Measurements from ENCODE around the gene WDR86. TPM values are rescaled to one million over a fixed set of nuclear protein-coding genes. Genes with fewer than 3 reads are reported as not detected.

WDR86 gene
- total RNA-seq, 1 experiment from 2014 or later, result not detected

- TF ChIP-seq, protein P1, sequence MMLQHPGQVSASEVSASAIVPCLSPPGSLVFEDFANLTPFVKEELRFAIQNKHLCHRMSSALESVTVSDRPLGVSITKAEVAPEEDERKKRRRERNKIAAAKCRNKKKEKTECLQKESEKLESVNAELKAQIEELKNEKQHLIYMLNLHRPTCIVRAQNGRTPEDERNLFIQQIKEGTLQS (IDR thresholded peaks at IDR 0.05), result no peak
- no peak for TF ChIP-seq CBX3 (IDR thresholded peaks at IDR 0.05; ENCODE audit: low read depth)
- TF ChIP-seq, protein P2, sequence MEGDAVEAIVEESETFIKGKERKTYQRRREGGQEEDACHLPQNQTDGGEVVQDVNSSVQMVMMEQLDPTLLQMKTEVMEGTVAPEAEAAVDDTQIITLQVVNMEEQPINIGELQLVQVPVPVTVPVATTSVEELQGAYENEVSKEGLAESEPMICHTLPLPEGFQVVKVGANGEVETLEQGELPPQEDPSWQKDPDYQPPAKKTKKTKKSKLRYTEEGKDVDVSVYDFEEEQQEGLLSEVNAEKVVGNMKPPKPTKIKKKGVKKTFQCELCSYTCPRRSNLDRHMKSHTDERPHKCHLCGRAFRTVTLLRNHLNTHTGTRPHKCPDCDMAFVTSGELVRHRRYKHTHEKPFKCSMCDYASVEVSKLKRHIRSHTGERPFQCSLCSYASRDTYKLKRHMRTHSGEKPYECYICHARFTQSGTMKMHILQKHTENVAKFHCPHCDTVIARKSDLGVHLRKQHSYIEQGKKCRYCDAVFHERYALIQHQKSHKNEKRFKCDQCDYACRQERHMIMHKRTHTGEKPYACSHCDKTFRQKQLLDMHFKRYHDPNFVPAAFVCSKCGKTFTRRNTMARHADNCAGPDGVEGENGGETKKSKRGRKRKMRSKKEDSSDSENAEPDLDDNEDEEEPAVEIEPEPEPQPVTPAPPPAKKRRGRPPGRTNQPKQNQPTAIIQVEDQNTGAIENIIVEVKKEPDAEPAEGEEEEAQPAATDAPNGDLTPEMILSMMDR (IDR thresholded peaks at IDR 0.05 in 2 of 3, conservative IDR thresholded peaks at IDR 0.05 in 1 of 3; ENCODE audit: borderline replicate concordance in 1 of 3, insufficient read depth in 1 of 3, low read depth in 2 of 3, low read length in 2 of 3), result no peak
- TF ChIP-seq, protein P3, sequence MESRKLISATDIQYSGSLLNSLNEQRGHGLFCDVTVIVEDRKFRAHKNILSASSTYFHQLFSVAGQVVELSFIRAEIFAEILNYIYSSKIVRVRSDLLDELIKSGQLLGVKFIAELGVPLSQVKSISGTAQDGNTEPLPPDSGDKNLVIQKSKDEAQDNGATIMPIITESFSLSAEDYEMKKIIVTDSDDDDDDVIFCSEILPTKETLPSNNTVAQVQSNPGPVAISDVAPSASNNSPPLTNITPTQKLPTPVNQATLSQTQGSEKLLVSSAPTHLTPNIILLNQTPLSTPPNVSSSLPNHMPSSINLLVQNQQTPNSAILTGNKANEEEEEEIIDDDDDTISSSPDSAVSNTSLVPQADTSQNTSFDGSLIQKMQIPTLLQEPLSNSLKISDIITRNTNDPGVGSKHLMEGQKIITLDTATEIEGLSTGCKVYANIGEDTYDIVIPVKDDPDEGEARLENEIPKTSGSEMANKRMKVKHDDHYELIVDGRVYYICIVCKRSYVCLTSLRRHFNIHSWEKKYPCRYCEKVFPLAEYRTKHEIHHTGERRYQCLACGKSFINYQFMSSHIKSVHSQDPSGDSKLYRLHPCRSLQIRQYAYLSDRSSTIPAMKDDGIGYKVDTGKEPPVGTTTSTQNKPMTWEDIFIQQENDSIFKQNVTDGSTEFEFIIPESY (IDR thresholded peaks at IDR 0.05; ENCODE audit: extremely low read depth, insufficient replicate concordance, low read length), result no peak
- TF ChIP-seq YY1 (IDR thresholded peaks at IDR 0.05; ENCODE audit: extremely low read depth, insufficient replicate concordance, low read depth, low read length), result no peak
- TF ChIP-seq POLR2A (IDR thresholded peaks at IDR 0.05; ENCODE audit: borderline replicate concordance, extremely low read depth, insufficient read depth, insufficient read length), result no peak
- TF ChIP-seq ZFX (IDR thresholded peaks at IDR 0.05), result no peak
- no peak for TF ChIP-seq TCF7L2 (IDR thresholded peaks at IDR 0.05; ENCODE audit: borderline replicate concordance, extremely low read depth, insufficient read depth, insufficient read length)
- no peak for TF ChIP-seq POLR2AphosphoS5 (IDR thresholded peaks at IDR 0.05; ENCODE audit: low read depth, low read length)
- no peak for TF ChIP-seq EZH2 (IDR thresholded peaks at IDR 0.05)
- no peak for TF ChIP-seq CEBPB (IDR thresholded peaks at IDR 0.05; ENCODE audit: low read depth)
- no peak overlapping the region for H3K4me3 ChIP-seq (replicated peaks in 1 of 2; ENCODE audit: low read depth in 1 of 2, low read length in 2 of 2)
- BruUV-seq (replicated peaks), result no TSS peak
- no peak overlapping the region for H3K27ac ChIP-seq (ENCODE audit: low read depth, low read length)
- ChIA-PET RAD21 (ENCODE audit: low non-redundant PET in 1 of 2, low total read pairs in 2 of 2, uncharacterized antibody in 2 of 2, unreplicated experiment in 2 of 2) (no interaction called here), POLR2A (no interaction called here), CTCF (no interaction called here)
- no peak for ATAC-seq
- no peaks in the 10 kb centered on the region for H3K9me3 ChIP-seq (ENCODE audit: control insufficient read depth in 1 of 2, insufficient read depth in 1 of 2, low read depth in 1 of 2, low read length in 2 of 2)
- DNase-seq (ENCODE audit: low read depth, low spot score), result no peak
- intact Hi-C loops (cut with micrococcal nuclease), result no loop called here
- H4K20me1 ChIP-seq (ENCODE audit: insufficient read depth), result no peaks in the 10 kb centered on the region
- H3K4me2 ChIP-seq (ENCODE audit: low read length), result no peak overlapping the region
- no peaks in the 10 kb centered on the region for H3K36me3 ChIP-seq (ENCODE audit: control insufficient read depth in 1 of 2, insufficient read depth in 2 of 2, low read length in 2 of 2)
- no peaks in the 10 kb centered on the region for H3K79me2 ChIP-seq (ENCODE audit: insufficient read depth, low read length)
- peaks cover 7 to 20% of the 10 kb centered on the region in 2 experiments; a peak in 3 of 4 replicates for H3K4me1 ChIP-seq (ENCODE audit: control insufficient read depth in 1 of 2, insufficient read depth in 2 of 2, low read length in 2 of 2)
- H3K9ac ChIP-seq (ENCODE audit: low read length), result no peak overlapping the region
- no peaks in the 10 kb centered on the region for H3K9me2 ChIP-seq (ENCODE audit: insufficient read depth)
- H2AFZ ChIP-seq (ENCODE audit: low read depth, low read length, poor library complexity, severe bottlenecking), result no peak overlapping the region
- H3K27me3 ChIP-seq (ENCODE audit: insufficient read depth, low read length), result no peaks in the 10 kb centered on the region
Measured at GRCh38 chr7:151390598-151391357, 19.1 kb downstream of the WDR86 start.

All from HCT116 (cell line).